ENCODE measurements around the gene KLC1. TPM values are rescaled to one million over a fixed set of nuclear protein-coding genes. Genes with fewer than 3 reads are reported as not detected.

Gene KLC1
- 184 and 219 TPM in 2 replicates for total RNA-seq

GRCh38 chr14:103628684-103629502 is at the start of gene KLC1:
Gene KLC1 (plus strand): TSS chr14:103629211. CDS start chr14:103654565, 25,354 bp downstream.

GRCh38 chr14:103715052-103716000 is 86.3 kb downstream of the KLC1 start, which contains the start of the genes XRCC3 and ZFYVE21:
Gene XRCC3 (minus strand): TSS chr14:103715451. CDS start chr14:103711087, 4,364 bp downstream.
Gene ZFYVE21 (plus strand): TSS chr14:103715810. CDS start chr14:103715842, 32 bp downstream.

Other genes with a start within 250 kb of the KLC1 start
- 65.9 and 75.1 TPM in 2 replicates for gene MARK3, start 243.8 kb upstream of the KLC1 start, total RNA-seq
- 16.1 and 27.5 TPM in 2 replicates for gene CKB, start 106.4 kb upstream of the KLC1 start, total RNA-seq
- gene TRMT61A, start 100.0 kb upstream of the KLC1 start, total RNA-seq = 10.6 and 16.8 TPM in 2 replicates
- gene BAG5, start 66.6 kb upstream of the KLC1 start, total RNA-seq = 24.1 and 25.2 TPM in 2 replicates
- 17.7 and 22.5 TPM in 2 replicates for gene COA8, start 66.3 kb upstream of the KLC1 start, total RNA-seq
- 6.1 and 7.2 TPM in 2 replicates for gene XRCC3, start 86.2 kb downstream of the KLC1 start, total RNA-seq
- 55.0 and 72.9 TPM in 2 replicates for gene ZFYVE21, start 86.6 kb downstream of the KLC1 start, total RNA-seq
- gene PPP1R13B, start 218.4 kb downstream of the KLC1 start, total RNA-seq = 2.3 and 3.6 TPM in 2 replicates